ENCODE data around the gene CAMK4.
"Not testable (repeated sequence)": the region's sequence is repeated elsewhere in the genome, so short reads cannot be mapped to it uniquely, and the experiment has no call there.

CAMK4 gene

DNA sequence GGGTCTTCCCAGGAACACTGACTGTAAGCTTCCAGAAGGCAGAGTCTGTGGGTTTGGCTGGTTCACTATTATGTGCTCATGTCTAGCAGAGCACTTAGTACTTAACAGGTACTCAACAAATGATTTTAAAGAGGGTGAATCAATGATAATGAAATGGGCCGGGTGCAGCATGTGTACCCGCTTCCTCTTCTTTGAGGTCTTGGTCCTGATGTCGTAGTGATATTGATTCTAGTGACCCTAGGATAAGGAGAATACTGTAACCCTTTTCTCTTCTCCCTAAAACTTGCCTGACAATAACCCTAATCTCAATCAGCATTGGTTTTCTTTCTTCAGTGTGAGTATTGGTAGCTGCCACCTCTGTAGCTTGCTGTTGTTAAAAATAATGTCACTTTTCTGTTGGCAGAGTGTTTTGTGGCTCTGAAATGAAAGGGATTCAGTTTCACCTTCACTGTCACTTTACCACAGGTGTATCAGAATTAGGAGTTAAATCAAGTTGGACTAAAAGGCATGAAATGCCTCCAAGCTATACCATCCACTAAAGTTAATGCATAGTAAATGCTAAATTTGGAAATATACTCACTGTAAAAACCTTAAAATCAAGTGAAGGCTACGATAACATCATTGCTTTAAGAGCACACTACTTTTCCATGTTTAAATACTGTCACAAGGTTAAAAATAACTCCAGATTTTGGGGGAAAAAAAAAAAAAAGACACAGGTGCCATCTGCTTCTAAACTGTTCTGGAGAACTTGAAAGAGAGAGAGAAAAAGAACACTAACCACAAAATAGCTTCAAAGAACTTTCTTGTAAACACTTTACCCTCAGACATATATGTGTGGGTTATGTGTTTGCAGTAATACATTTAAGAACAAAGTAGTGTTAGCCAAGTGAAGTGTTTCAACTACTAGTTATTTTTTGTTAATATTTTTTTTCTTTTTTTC, 6.0 kb downstream of the CAMK4 start:
- DNase-seq = no peak

DNA sequence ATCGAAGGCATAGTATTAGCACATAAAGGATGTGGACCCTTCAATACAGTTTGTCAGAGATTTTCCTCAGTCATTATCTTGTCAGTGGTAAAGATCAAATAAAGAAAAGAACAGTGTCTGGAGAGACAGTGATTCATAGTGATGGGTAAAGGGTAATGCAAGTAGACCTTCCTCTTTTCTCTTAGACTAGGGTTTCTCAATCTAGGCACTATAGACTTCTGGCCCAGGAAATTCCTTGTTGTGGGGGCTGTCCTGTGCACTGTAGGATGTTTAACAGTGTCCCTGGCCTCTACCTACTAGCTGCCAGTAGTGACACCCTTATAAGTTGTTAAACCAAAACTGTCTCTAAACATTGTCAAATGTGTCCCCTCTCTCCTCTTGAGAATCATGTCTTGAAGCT, 6.9 kb downstream of the CAMK4 start:
- peak in 1 of 2 experiments; percentile 11 for DNase-seq

DNA sequence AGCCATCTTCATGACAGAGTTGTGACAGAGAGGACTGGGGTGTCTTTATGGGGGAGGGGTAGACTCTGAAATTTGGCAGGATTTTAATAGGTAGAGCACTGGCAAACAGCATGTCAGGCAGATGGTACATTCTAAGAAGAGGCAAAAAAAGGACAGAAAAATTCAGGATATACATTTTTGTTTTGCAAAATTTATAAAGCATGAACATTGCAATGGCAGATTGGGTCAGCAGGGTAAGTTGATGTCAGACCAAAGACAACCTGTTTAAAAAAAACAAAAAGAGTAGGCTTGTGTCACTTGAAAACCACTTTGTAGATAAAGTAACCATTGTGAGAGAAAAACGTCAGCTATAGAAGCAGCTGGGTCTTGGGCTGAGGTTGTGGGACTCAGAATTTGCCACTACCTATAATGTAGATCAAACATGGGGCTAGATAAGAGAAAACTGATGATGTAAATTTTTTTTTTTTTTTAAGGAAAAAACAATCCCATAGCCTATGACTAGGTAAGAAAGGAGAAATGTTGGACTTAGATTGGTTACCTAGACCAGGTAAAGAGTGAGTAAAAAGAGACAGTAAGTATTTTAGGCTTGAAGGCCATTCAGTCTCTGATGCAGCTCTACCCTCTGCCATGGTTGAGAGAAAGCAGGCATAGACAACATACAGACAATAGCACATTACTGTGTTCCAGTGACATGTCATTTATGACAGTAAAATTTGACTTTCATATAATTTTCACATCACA, 8.3 kb downstream of the CAMK4 start:
- DNase-seq = no peak

DNA sequence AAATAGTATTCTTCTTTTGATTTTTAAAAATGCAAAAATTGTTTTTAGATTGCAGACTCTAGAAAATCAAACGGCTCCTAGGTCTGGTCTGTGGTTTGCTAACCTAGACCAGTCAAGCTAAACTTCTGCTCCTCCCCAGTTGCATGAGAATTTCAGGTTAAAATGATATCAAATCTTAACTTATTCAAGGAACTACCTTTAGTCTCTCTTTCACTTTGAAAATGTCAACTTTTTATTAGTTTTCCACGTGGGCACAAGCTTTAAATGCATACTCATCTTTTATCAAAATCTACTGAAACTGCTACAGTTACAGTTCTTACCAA, 8.8 kb downstream of the CAMK4 start:
- no peak for DNase-seq

DNA sequence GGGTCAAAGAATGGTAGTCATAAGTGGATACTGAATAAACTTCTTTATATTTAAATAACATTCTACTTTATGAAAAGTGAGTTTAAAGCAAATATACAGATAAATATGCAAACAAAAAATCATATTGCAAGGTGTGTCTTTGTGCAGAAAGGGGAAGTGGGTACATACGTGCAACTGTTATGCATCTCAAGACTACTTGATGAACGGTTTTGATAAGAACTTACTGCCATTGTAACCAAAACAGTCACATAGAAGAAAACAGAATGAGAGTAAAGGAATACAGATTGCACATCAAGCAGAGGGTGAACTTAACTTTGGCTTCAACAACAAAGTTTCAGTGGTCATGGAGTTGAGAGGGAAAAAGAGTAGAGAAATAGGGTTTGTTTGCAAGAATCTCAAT, 9.9 kb downstream of the CAMK4 start:
- DNase-seq = no peak

DNA sequence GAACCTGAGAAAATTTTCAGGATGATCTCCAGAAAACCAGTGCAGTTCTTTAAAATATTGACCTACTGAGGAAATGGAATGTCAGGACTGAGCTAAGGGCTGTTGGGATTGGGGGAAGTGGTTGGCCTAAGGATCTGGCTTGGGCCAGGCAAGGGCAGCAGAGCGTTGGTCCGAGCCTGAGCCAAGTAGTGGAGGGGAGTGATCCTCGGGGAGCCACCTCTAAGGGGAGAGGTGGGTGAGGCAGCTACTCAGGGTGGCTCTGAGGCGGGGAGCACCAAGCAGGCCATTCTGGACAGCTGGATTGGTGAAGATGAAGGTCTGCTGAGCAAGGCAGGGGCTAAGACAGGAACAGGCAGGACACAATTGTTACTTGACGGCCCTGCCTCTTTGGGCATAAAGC, 11.5 kb downstream of the CAMK4 start:
- DNase-seq = no peak

DNA sequence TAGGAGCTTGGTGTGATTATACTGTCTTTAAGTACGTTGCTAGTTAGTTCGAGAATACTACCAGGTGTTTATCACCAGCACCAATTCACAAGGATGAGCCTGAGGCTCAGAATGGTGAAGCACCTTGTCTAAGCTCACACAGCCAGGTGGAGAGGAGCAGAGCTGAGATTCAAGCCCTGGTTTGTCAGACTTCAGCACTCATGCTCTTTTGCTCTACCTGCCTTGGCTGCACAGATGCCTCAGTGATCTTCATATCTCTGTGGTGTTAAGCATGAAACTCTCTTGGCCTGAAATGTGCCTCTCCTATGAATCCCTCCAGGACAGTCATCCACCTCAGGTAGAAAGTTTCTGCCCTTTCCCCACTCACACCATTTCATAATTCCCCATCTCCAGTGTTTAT, 12.2 kb downstream of the CAMK4 start:
- DNase-seq = no peak

DNA sequence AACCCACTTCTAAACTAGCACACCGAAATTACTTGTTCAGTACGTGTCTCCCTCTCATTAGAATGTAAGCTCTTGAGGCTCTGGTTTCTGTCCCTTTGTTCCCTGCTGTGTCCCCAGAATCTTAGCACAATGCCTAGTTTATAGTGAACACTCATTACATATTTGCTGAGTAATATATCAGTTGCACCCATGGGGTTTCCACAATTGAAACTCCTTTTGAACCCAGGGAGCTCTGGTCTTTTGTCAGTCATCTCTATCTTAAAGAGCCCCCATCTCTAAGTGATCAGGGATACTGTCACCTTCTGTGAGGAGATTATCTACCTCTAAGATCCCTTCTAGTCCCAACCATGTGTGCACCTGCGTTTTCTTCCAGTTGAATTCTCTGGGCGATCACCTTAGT, 12.8 kb downstream of the CAMK4 start:
- no peak for DNase-seq

DNA sequence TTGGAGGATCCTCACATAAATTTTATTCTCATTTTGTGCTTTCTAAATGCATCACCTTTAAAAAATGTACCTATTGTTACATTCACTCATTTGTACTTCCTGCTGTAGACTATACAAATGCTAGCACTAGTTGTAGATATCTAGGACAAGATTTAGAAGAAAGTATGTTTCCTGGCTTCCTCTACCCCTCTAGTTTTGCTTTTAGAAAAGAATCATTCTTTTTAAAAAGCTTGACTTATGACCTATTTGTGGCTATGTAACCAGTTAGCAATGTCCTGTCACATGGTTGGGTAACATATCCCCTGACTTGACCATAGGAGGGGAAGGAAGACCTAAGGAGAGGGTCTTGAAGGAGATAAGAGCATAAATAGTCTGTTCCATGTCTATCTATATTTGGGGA, 13.3 kb downstream of the CAMK4 start:
- DNase-seq = no peak

DNA sequence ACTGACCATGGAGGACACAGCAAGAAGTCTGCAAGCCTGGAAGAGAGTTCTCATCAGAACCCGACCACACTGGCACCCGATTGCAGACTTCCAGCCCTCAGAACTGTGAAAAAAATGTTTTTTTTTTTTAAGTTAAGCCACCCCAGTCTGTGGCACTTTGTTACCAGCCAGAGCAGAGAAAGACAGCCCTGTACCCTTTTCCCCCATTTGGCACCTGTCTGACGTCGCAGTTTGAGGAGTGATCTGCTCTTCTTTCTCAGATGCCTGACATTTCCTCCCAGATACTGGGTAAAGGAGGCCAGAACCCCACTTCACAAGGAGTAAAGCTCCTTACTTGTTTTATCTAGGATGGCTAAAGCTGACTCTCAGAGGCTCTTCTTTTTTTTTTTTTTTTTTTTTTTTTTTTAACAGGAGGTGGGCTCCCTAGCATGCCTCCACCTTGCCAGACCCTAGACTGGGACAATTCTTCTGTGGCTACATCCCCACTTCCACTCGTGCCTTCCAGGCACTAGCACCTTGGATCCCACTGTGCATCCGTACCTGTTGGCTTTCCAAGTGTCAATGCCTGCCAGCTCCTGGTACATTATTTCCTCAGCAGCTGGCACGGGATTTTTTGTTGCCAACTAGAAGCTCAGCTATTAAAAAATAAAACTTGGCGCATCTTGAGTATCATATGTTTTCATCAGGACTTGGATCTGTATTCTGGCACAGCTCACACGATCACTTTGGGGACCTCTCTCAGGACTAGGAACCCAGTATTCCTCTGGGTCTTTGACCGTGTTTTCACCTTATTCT, 14.4 kb downstream of the CAMK4 start:
- DNase-seq = no peak

DNA sequence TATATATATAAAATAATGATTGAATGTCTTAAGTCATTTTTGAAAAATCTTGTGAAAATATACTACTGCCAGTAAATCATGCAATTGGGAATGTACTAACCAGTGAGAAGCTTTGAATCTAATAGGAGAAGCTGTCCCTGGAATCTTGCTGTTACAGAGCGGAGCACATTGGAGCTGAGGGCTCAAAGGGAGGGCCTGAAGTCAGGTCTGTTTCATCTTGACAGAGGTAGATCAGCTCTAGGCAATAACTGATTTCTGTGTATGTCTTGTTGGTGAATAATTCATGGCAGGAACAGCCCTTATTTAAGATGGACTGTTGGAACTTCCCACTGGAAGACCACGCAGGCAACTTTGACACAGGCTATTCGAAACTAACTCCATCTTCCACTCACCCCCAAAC, 17.5 kb downstream of the CAMK4 start:
- no peak for DNase-seq

DNA sequence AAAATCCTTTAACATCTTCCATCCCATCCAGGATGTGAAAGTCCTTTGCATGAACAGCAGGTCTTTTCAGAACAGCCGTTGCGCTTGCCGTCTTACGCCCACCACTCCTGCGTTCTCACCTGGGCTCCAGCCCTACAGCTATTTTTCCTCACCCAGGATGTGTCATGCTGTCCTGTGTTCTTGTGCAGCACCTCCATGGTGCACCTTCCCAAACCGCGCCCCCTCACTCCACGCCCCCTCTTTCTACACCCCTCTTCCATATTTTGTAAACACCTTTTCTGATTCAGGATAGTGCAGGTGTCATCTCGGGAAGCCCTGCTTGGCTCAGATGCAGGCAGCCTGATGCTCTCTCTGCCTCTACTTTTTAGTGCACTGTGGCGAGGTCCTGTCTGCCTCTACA, 18.4 kb downstream of the CAMK4 start:
- no peak for DNase-seq

DNA sequence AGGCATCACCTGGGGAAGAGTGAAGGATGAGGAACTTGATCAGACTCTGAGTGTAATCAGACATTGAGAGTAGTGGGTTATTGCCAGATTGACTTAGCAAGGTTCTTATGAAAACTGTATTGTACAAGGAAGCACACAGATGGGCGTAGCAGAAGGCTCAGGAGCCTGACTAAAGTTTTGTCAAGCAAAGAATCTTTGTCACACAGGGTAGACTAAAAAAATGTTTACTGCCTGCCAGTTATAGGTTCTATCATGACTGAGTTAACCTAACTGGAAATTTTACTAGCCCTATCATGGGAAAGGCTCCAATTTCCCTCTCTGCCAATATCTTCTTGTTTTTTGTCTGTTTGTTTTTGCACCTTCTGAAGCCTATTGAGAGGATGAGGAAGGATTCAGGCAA, 19.1 kb downstream of the CAMK4 start:
- no peak for DNase-seq

DNA sequence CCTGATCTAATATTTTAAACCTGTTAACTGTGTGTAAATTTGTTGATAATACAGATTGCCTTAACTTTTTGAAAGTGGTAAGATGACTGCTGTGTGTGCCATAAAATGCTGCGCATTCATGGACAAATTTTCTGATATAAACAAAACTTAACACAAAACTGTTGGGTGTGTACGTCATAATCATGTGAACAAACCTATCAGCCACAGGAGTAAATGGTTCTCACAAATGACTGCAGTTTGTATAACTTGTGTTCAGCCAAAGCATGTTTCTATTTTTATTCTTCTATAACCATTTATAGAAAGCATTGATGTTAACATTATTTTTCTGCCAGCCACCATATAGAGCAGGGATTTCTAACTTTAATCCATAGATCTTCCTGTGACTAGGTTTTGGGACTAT, 21.5 kb downstream of the CAMK4 start:
- DNase-seq = no peak

DNA sequence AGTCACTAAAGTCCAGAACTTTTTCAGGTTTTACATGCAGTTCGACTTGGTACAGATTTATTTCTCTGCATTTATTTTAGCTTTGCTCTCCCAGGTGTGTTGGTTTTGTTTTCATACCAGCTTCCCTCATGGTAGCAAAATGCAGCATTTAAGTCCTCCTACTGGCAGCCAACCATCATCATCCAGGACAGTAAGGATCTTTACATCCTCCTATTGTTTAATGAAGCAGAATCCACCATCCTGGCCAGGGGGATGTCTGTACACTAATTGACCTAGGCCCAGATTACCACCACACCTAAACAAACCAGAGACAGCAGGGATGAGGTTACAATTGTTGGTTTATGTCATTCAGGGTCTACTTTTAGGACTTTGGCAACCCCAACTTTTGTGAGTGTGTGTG, 22.3 kb downstream of the CAMK4 start:
- no peak for DNase-seq

DNA sequence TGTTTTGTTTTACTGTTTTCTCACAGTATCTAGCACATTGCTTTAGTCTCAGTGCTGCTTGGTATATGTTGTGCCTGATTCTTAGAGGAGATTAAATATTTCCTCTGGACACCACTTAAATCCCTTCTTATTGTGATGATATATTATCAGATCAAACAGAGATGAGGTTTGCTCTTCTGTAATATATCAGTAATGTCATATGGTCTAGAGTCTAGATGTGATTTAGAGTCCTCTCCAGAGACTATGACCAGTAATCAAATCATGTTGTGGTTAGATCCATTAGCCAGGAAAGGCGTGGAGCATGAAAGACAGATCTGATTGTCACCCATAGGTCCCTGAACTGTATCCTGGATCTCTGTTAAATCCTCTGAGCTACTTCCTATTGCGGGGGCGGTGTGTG, 24.4 kb downstream of the CAMK4 start:
- DNase-seq = no peak

DNA sequence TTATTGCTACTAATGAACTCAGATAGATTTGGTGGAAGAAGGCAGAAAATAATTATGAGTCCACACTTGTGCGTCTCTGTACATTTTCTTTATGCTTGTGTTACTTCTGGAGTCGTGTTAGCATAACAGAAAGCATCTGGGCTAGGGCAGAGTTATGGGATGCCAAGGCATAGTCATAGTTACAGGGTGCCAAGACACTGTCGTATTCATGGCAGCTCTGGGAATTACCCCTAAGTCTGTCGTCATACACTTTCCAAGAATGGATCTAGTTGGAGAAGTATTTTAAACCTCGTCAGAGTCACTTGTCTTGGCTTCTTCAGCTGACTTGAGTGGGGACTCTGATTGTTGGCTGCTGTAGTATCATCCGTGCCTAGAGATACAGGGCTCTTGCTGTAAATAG, 27.7 kb downstream of the CAMK4 start:
- no peak for DNase-seq

DNA sequence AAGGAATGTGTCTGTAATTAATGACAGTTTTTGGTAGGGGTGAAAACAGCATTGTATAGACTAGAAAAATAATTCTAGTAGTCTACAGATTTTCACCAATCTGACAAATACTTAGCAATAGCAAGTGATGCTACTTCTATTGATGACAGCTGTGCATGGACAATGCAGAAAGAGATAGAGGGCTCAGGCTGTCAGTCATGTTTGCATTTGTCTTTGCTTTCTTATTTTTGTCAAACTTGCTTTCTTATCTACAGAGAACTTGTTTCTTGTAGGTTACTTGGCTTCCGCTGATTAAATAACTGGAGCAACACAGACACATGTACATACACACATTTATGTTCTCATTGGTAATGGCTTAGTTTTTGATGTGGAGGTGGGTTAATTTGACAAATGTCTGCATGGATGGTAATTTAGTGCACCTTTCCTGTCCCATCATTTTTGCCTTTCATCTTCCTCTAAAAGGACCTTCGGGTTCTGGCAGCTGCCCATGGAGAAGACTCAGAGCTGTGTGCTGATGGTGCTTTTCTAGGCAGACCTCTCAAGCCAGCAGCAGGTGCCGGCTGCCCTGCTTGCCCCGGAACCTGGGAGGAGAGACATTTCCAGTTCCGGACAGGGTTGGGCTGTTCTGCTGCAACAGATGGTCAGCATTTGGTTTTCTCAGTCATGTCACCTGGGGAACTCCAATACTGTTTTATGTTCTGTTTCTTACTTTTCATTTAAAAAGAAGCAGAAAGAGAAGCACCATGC, 28.8 kb downstream of the CAMK4 start:
- no peak for DNase-seq

DNA sequence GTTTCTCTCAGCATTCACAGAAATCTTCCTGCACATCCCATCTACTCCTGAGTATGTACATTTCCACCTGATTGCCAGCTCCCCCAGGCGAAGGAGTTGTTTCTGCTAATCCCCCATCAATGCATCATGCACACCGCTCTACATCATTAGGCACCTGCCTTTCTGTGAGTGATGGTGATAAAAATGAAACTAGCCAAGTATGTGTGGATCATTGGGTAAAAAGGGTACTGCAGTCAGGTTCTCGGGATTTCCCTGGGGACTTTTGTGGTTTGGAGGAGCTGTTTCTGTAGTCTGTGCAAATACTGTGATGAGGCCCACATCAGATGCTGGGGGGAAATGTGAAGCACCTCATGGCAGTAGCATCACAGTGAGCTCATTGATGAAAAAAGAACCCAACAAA, 30.4 kb downstream of the CAMK4 start:
- DNase-seq = no peak

DNA sequence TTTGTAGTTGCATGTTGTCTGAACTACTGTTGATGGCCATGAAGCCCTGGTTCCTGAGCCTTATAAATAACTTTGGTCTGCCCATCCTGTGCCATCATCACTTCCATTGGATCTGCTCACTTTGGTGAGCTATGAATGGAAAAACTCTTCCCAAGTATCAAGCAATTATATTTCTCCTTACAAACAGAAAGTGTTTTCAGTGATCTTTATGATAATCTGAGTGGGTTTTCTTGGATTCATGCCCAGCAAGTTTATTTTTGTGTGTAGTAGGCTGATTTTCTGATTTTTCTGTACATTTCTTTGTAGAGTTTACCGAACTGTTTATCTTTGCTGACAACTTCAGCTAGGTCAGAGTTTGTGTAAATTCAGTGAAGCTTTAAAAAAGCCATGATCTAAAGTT, 31.0 kb downstream of the CAMK4 start:
- no peak for DNase-seq

DNA sequence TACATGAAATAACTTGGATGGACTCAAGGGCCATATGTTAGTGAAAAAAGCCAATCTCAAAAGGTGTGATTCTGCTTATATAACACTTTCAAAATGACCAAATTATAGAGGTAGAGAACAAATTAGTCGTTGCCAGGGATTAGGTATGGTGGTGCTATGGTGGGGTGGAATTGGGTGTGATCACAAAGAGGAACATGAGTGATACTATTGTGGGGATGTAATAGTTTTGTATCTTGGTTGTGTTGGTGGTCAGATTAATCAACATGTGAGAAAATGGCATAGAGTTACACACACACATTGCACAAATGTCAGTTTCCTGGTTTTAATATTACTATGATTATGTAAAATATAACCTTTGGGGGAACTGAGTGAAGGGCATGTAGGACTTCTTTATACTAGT, 31.9 kb downstream of the CAMK4 start:
- no peak for DNase-seq

DNA sequence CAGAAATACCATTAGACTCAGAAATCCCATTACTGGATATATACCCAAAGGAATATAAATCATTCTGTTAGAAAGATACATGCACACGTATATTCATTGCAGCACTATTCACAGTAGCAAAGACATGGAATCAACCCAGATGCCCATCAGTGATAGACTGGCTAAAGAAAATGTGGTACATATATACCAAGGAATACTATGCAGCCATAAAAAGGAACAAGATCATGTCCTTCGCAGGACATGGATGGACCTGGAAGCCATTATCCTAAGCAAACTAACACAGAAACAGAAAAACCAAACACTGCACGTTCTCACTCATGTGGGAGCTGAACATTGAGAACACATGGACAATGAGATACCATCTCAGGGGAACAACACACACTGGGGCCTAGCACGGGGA, 33.4 kb downstream of the CAMK4 start:
- not testable (repeated sequence) for DNase-seq

DNA sequence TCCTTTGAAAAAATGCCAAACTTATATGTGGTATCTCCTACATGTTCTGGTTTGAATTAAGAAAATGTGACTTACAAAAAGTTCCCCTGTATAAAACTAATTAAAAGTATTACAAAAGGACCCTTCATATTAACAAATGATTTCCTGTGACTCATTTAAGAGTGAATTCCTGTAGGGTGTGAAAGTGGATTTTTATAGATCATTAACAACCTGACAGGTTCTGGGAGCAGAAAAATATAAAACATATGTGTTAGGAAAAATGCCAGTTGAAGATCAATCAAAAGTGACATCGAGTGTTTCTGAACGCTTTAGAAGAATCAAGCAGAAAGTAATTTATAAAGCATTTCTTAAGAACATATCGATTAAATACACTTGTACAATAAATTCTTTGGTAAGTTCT, 35.5 kb downstream of the CAMK4 start:
- DNase-seq = no peak

All from AML-193 (cell line).